ENCODE data around the gene USP34. TPM values are rescaled to one million over a fixed set of nuclear protein-coding genes. Genes with fewer than 3 reads are reported as not detected.

The USP34 gene
- total RNA-seq, 1 experiment from 2014 or later: 76.3 TPM

- TF ChIP-seq EZH2phosphoT487 (IDR thresholded peaks at IDR 0.05; ENCODE audit: borderline replicate concordance) (no peak), POLR2AphosphoS5 (IDR thresholded peaks at IDR 0.05; ENCODE audit: low read depth, low read length) (no peak), CEBPB (IDR thresholded peaks at IDR 0.05; ENCODE audit: low read depth) (no peak), ATF3 (IDR thresholded peaks at IDR 0.05) (no peak), SRF (IDR thresholded peaks at IDR 0.05; ENCODE audit: low read depth) (no peak), REST (IDR thresholded peaks at IDR 0.05; ENCODE audit: low read depth) (no peak), SP1 (IDR thresholded peaks at IDR 0.05; ENCODE audit: low read depth) (no peak), CBX3 (IDR thresholded peaks at IDR 0.05; ENCODE audit: low read depth) (no peak), ZFX (IDR thresholded peaks at IDR 0.05) (no peak), POLR2A (IDR thresholded peaks at IDR 0.05; ENCODE audit: borderline replicate concordance, extremely low read depth, insufficient read depth, insufficient read length) (no peak), CTCF (IDR thresholded peaks at IDR 0.05 in 2 of 3, conservative IDR thresholded peaks at IDR 0.05 in 1 of 3; ENCODE audit: borderline replicate concordance in 1 of 3, insufficient read depth in 1 of 3, low read depth in 2 of 3, low read length in 2 of 3) (no peak), TCF7L2 (IDR thresholded peaks at IDR 0.05; ENCODE audit: borderline replicate concordance, extremely low read depth, insufficient read depth, insufficient read length) (no peak), MAX (IDR thresholded peaks at IDR 0.05) (no peak), EGR1 (IDR thresholded peaks at IDR 0.05; ENCODE audit: low read depth) (no peak), ZNF274 (IDR thresholded peaks at IDR 0.05; ENCODE audit: low read depth, low read length) (no peak), SIN3A (IDR thresholded peaks at IDR 0.05; ENCODE audit: low read depth) (no peak), JUND (IDR thresholded peaks at IDR 0.05) (no peak)
- no TSS peak for BruUV-seq (replicated peaks)
Measured at GRCh38 chr2:61241266-61241665, 229.6 kb downstream of the USP34 start.

More at GRCh38 chr2:61241266-61241665, 229.6 kb downstream of the USP34 start:
- CTCF ChIA-PET: no interaction called here
- intact Hi-C loops (cut with micrococcal nuclease): no loop called here
- no peak overlapping the region for H3K9ac ChIP-seq (ENCODE audit: low read length)
- no peak overlapping the region for H3K4me3 ChIP-seq (replicated peaks in 1 of 2; ENCODE audit: low read depth in 1 of 2, low read length in 2 of 2)
- H3K9me2 ChIP-seq (ENCODE audit: insufficient read depth): no peaks in the 10 kb centered on the region
- DNase-seq (ENCODE audit: low read depth, low spot score) (no peak), ATAC-seq (no peak)
- no peaks in the 10 kb centered on the region; the same call in 1 of the 2 replicates for H4K20me1 ChIP-seq (ENCODE audit: insufficient read depth)
- no peaks in the 10 kb centered on the region for H3K79me2 ChIP-seq (ENCODE audit: insufficient read depth, low read length)
- no peak overlapping the region for H3K4me2 ChIP-seq (ENCODE audit: low read length)
- no peak overlapping the region for H2AFZ ChIP-seq (ENCODE audit: low read depth, low read length, poor library complexity, severe bottlenecking)
- RAD21 ChIA-PET (ENCODE audit: low non-redundant PET in 1 of 2, low total read pairs in 2 of 2, uncharacterized antibody in 2 of 2, unreplicated experiment in 2 of 2): no interaction called here
- POLR2A ChIA-PET: no interaction called here
- H3K27me3 ChIP-seq (ENCODE audit: insufficient read depth, low read length): no peaks in the 10 kb centered on the region
- peaks cover 18 to 20% of the 10 kb centered on the region in 2 experiments; a peak in 3 of 4 replicates for H3K36me3 ChIP-seq (ENCODE audit: control insufficient read depth in 1 of 2, insufficient read depth in 2 of 2, low read length in 2 of 2)
- no peaks in the 10 kb centered on the region for H3K9me3 ChIP-seq (ENCODE audit: control insufficient read depth in 1 of 2, insufficient read depth in 1 of 2, low read depth in 1 of 2, low read length in 2 of 2)
- no peaks in the 10 kb centered on the region for H3K4me1 ChIP-seq (ENCODE audit: control insufficient read depth in 1 of 2, insufficient read depth in 2 of 2, low read length in 2 of 2)
- H3K27ac ChIP-seq (ENCODE audit: low read depth, low read length): no peak overlapping the region

All from HCT116 (cell line).